Smooth muscle cell (in vitro differentiated cells): ENCODE data around the gene CSH2. TPM values are rescaled to one million over a fixed set of nuclear protein-coding genes. Genes with fewer than 3 reads are reported as not detected.
A peak's percentile ranks its signal among the peaks of the same experiment; 100 is the strongest.
"Not testable (repeated sequence)": the region's sequence is repeated elsewhere in the genome, so short reads cannot be mapped to it uniquely, and the experiment has no call there.

Experiments
- DNase-seq: peaks from one replicate; lab custom pipeline; 2025; ENCODE audit not compliant: unreplicated experiment; lab: John Stamatoyannopoulos, UW
- H2AFZ ChIP-seq: fragments of 200-600 bp; sonication (generic); 2 replicates; pipeline ENCODE4 v1.6.0; 2016; ENCODE audit warnings: antibody characterized with exemption, low read depth, mild to moderate bottlenecking
- H3F3A ChIP-seq: fragments of 200-600 bp; sonication (generic); 2 replicates; pipeline ENCODE4 v1.6.0; 2017; ENCODE audit warnings: antibody characterized with exemption, low read depth
- H3K27ac ChIP-seq: fragments of 200-600 bp; sonication (generic); 2 replicates; pipeline ENCODE4 v1.5.1; 2016; ENCODE audit warnings: low read depth, mild to moderate bottlenecking
- H3K27me3 ChIP-seq: fragments of 200-600 bp; sonication (generic); 2 replicates; pipeline ENCODE4 v1.6.1; 2016; ENCODE audit warnings: low read depth, mild to moderate bottlenecking
- H3K36me3 ChIP-seq: fragments of 200-600 bp; sonication (generic); 2 replicates; pipeline ENCODE4 v1.5.1; 2016; ENCODE audit warnings: low read depth
- H3K4me1 ChIP-seq: fragments of 200-600 bp; sonication (generic); 2 replicates; pipeline ENCODE4 v1.5.1; 2016; ENCODE audit warnings: low read depth
- H3K4me2 ChIP-seq: fragments of 200-600 bp; sonication (generic); 2 replicates; pipeline ENCODE4 v1.6.0; 2016; ENCODE audit warnings: mild to moderate bottlenecking
- H3K4me3 ChIP-seq: fragments of 200-600 bp; sonication (generic); 2 replicates; pipeline ENCODE4 v1.5.1; 2016; ENCODE audit warnings: mild to moderate bottlenecking
- H3K79me2 ChIP-seq: fragments of 200-600 bp; sonication (generic); 2 replicates; pipeline ENCODE4 v1.6.0; 2016; ENCODE audit warnings: low read depth, mild to moderate bottlenecking
- H3K9ac ChIP-seq: fragments of 200-600 bp; sonication (generic); 2 replicates; pipeline ENCODE4 v1.6.0; 2016; ENCODE audit warnings: low read depth
- H3K9me3 ChIP-seq: fragments of 200-600 bp; sonication (generic); replicated peaks from 2 replicates; pipeline ENCODE4 v1.5.1; 2016; ENCODE audit warnings: low read depth
- H4K20me1 ChIP-seq: fragments of 200-600 bp; sonication (generic); 2 replicates; pipeline ENCODE4 v1.6.0; 2016; ENCODE audit warnings: low read depth
- CTCF ChIP-seq: fragments of 200-600 bp; sonication (generic); IDR thresholded peaks from 2 replicates; pipeline ENCODE4 v1.5.1; 2017; ENCODE audit warnings: borderline replicate concordance, mild to moderate bottlenecking, antibody characterized with exemption; ENCODE audit not compliant: insufficient read depth, poor library complexity, severe bottlenecking
- WGBS: methylation state at CpG from one replicate; pipeline ENCODE4 v1.1.7; 2016; ENCODE audit warnings: low lambda C conversion rate; 5-methylcytosine and 5-hydroxymethylcytosine counted together
- polyA plus RNA-seq: library from polyadenylated mRNA; unstranded; fragments of >200 nt; fragmentation: Nextera tagmentation; extraction: Ambion mirVana; gene quantifications from 2 replicates; pipeline ENCODE4 v1.2.1, GENCODE V29; 2016
- total RNA-seq: library from RNA; depleted of rRNA; stranded (reverse); fragments of >200 nt; gene quantifications from 2 replicates; pipeline ENCODE4 v1.2.3, GENCODE V29; 2014

The CSH2 gene
- not detected in 2 replicates for total RNA-seq
- polyA plus RNA-seq: not detected in 2 replicates

GRCh38 chr17:63873577-63873976, at the start of gene CSH2:
TSS of gene CSH2 (minus strand) at chr17:63873677. CDS start at chr17:63873614, 63 bp downstream.
- not testable (repeated sequence) for H3K4me1 ChIP-seq, H4K20me1 ChIP-seq, DNase-seq, H3K4me3 ChIP-seq, H3K4me2 ChIP-seq, H3K27me3 ChIP-seq, H3K9ac ChIP-seq, H3K9me3 ChIP-seq, H2AFZ ChIP-seq, H3K27ac ChIP-seq, H3K36me3 ChIP-seq, H3K79me2 ChIP-seq, H3F3A ChIP-seq
- WGBS: 90% methylated on average over 4 of the region's 7 CpGs

- not testable (repeated sequence) for H3K4me2 ChIP-seq, H3K4me1 ChIP-seq, H3K27ac ChIP-seq, H2AFZ ChIP-seq, H3K9me3 ChIP-seq, H3K27me3 ChIP-seq, H3K36me3 ChIP-seq, DNase-seq, H3K9ac ChIP-seq, H3K4me3 ChIP-seq, H3K79me2 ChIP-seq, H3F3A ChIP-seq, H4K20me1 ChIP-seq
- WGBS: 93% methylated on average over 9 of the region's 9 CpGs
Observed at GRCh38 chr17:63922402-63922801, 48.9 kb upstream of the CSH2 start.

DNA sequence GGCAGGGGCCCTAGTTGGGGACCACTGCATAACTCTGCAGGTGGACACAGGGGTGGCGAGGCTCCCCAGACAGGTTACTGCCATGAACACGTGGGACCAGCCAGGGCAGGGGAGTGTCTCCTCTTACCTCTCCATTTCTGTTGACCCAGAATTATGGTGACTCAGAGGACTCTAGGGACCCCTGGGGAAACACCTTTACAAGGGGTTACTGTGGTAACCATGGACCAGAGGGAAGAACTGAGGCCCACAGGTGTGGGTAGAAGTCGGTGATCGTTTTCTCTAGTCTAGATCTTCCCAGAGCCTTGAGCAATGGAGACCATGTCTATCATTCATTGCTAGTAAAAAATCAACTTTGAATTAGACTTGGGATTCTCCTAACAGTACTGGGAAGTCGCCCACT, 47.3 kb upstream of the CSH2 start:
- H3K4me2 ChIP-seq, H2AFZ ChIP-seq, H3K27me3 ChIP-seq, H3F3A ChIP-seq, H3K4me3 ChIP-seq, H4K20me1 ChIP-seq, H3K4me1 ChIP-seq, H3K9me3 ChIP-seq, DNase-seq, H3K79me2 ChIP-seq, H3K9ac ChIP-seq, H3K36me3 ChIP-seq, H3K27ac ChIP-seq: not testable (repeated sequence)
- WGBS: 94% methylated on average over 5 of the region's 5 CpGs

DNA sequence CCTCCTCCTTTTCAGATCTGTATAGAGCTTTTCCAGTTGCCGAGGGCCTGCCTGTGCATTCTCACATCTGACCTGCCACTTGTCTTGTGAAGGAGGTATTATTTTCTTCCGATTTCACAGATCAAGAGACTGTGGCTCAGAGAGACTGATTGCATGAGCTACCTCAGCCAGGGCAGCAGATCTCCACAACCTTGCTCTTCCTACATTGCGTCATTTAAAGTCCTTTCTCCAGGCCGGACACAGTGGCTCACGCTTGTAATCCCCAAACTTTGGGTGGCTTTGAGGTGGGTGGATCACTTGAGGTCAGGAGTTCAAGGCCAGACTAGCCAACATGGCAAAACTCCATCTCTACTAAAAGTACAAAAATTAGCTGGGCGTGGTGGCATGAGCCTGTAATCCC, 46.6 kb upstream of the CSH2 start:
- 83% methylated on average over 6 of the region's 6 CpGs for WGBS
- not testable (repeated sequence) for H3K79me2 ChIP-seq, H3K4me1 ChIP-seq, H3K27ac ChIP-seq, H4K20me1 ChIP-seq, H3K36me3 ChIP-seq, H3K9ac ChIP-seq, H3K27me3 ChIP-seq, H3K4me3 ChIP-seq, H2AFZ ChIP-seq, DNase-seq, H3K9me3 ChIP-seq, H3K4me2 ChIP-seq, H3F3A ChIP-seq

- Histone ChIP-seq H3K9me3 (no peaks in the 10 kb centered on the region), H3K36me3 (no peaks in the 10 kb centered on the region), H3K27me3 (peaks cover 5% of the 10 kb centered on the region), H3K4me1 (no peaks in the 10 kb centered on the region), H4K20me1 (no peaks in the 10 kb centered on the region), H3K27ac (no peak overlapping the region), H3K9ac (no peak overlapping the region), H3K4me3 (no peak overlapping the region), H2AFZ (no peak overlapping the region), H3K4me2 (no peak overlapping the region), H3K79me2 (no peaks in the 10 kb centered on the region), H3F3A (no peaks in the 10 kb centered on the region)
- peak; percentile 18 for DNase-seq
- peak; percentile 83 for TF ChIP-seq CTCF
- WGBS: 51% methylated on average over 8 of the region's 8 CpGs
Observed at GRCh38 chr17:63919311-63919723, 45.8 kb upstream of the CSH2 start.

GRCh38 chr17:63918789-63919305, 45.4 kb upstream of the CSH2 start, which contains the start of gene GH1:
TSS of gene GH1 (minus strand) at chr17:63918839. CDS start at chr17:63918776, 63 bp downstream.
- not testable (repeated sequence) for H2AFZ ChIP-seq, H3K9me3 ChIP-seq, H3K4me3 ChIP-seq, H3K4me2 ChIP-seq, H3K4me1 ChIP-seq, H3K27me3 ChIP-seq, DNase-seq, H3K36me3 ChIP-seq, H3F3A ChIP-seq, H3K79me2 ChIP-seq, H3K27ac ChIP-seq, H3K9ac ChIP-seq, H4K20me1 ChIP-seq
- 53% methylated on average over 9 of the region's 10 CpGs for WGBS
